Natural killer cell (primary cell): Measurements from ENCODE around the gene BAK1. TPM values are rescaled to one million over a fixed set of nuclear protein-coding genes. Genes with fewer than 3 reads are reported as not detected.

Experiments used
- ATAC-seq, 3 donors: fragments of 150-1000 bp in 2 of 3; fragments of 200-7000 bp in 1 of 3; cut with Tn5 transposase; 1 replicate in 1 of 3; 2 replicates in 2 of 3; pipeline ENCODE4 v1.10.0; 2021; ENCODE audit warnings: mild to moderate bottlenecking in 2 of 3, moderate library complexity in 2 of 3
- DNase-seq, 2 donors: peaks; one replicate each; pipeline versions ENCODE4 v3.0.0 to v3.0.0-alpha.2; 2013 to 2021; ENCODE audit warnings: mixed read lengths in 1 of 2
- H3K27ac ChIP-seq: one replicate; pipeline ENCODE4 v1.5.1; 2013; ENCODE audit warnings: mild to moderate bottlenecking, low read length
- H3K27me3 ChIP-seq: one replicate; pipeline ENCODE4 v1.6.1; 2013; ENCODE audit warnings: low read length; ENCODE audit not compliant: control insufficient read depth, insufficient read depth
- H3K36me3 ChIP-seq: one replicate; pipeline ENCODE4 v1.6.1; 2013; ENCODE audit warnings: low read length; ENCODE audit not compliant: control insufficient read depth, insufficient read depth
- H3K4me1 ChIP-seq: one replicate; pipeline ENCODE4 v1.6.1; 2013; ENCODE audit warnings: low read length; ENCODE audit not compliant: control insufficient read depth, insufficient read depth
- H3K4me3 ChIP-seq: one replicate; pipeline ENCODE4 v1.5.1; 2013; ENCODE audit warnings: low read length
- H3K9me3 ChIP-seq: one replicate; pipeline ENCODE4 v1.6.1; 2013; ENCODE audit warnings: low read length; ENCODE audit not compliant: control insufficient read depth, insufficient read depth
- H3K27ac Mint-ChIP-seq, 2 donors: one replicate each; pipeline ENCODE4 v1.8.0; 2022; ENCODE audit warnings: mild to moderate bottlenecking in 2 of 2, mixed read lengths in 2 of 2, moderate library complexity in 1 of 2
- H3K27me3 Mint-ChIP-seq, 2 donors: one replicate each; pipeline ENCODE4 v1.8.0; 2022; ENCODE audit warnings: low read depth in 2 of 2, mixed read lengths in 2 of 2
- H3K36me3 Mint-ChIP-seq: one replicate; pipeline ENCODE4 v1.8.0; 2022; ENCODE audit warnings: mixed read lengths
- H3K4me1 Mint-ChIP-seq, 2 donors: one replicate each; pipeline ENCODE4 v1.8.0; 2022; ENCODE audit warnings: mixed read lengths in 2 of 2
- H3K4me3 Mint-ChIP-seq: one replicate; pipeline ENCODE4 v1.8.0; 2022; ENCODE audit warnings: mild to moderate bottlenecking, moderate library complexity, mixed read lengths
- H3K9me3 Mint-ChIP-seq, 2 donors: one replicate each; pipeline ENCODE4 v1.8.0; 2022; ENCODE audit warnings: mixed read lengths in 2 of 2
- CTCF ChIP-seq: fragments of 200-600 bp; IDR thresholded peaks from one replicate; pipeline ENCODE4 v1.8.0; 2022; ENCODE audit warnings: antibody characterized with exemption
- WGBS: methylation state at CpG from one replicate; pipeline ENCODE4 v1.1.7; 2013; ENCODE audit warnings: missing lambda C conversion rate; ENCODE audit not compliant: insufficient coverage; 5-methylcytosine and 5-hydroxymethylcytosine counted together
- intact Hi-C: fragments of 100-400 bp; cut with micrococcal nuclease; formaldehyde crosslinking; loops from one replicate; pipeline ENCODE4 v1.14.2; 2022
- total RNA-seq, 4 donors: library from RNA; stranded (reverse); fragments of 120-200 nt in 1 of 4; gene quantifications; one replicate each; pipeline versions ENCODE4 v1.2.3 to v1.2.4, GENCODE V29; 2013 to 2022

Gene BAK1
- total RNA-seq, 3 donors from 2014 or later (not counting 1 experiment from before 2014, with no cell fraction given), result 36.3 to 49.8 (median 40.7) TPM

- no peak overlapping the region for H3K4me3 ChIP-seq
- peaks cover 26% of the 10 kb centered on the region for H3K4me1 ChIP-seq
- no peak for ATAC-seq
- H3K27ac ChIP-seq, result no peak overlapping the region
- no peak overlapping the region for H3K27ac Mint-ChIP-seq
- WGBS, result 95% methylated on average over 17 of the region's 18 CpGs
- no peak for DNase-seq
- H3K9me3 Mint-ChIP-seq, result no peaks in the 10 kb centered on the region
- peaks cover 8 to 14% of the 10 kb centered on the region in 2 donors for H3K27me3 Mint-ChIP-seq
- H3K9me3 ChIP-seq, result no peaks in the 10 kb centered on the region
- no peaks in the 10 kb centered on the region for H3K36me3 ChIP-seq
- TF ChIP-seq CTCF, result no peak
- H3K27me3 ChIP-seq, result no peaks in the 10 kb centered on the region
- intact Hi-C loops, result no loop called here
- no peaks in the 10 kb centered on the region for H3K36me3 Mint-ChIP-seq
- H3K4me1 Mint-ChIP-seq, result peaks cover 13 to 23% of the 10 kb centered on the region in 2 donors
- no peak overlapping the region for H3K4me3 Mint-ChIP-seq
Measured at GRCh38 chr6:33595001-33595846, 15.1 kb upstream of the BAK1 start.

- 9% methylated on average over 3 of the region's 4 CpGs for WGBS
- intact Hi-C loops, result no loop called here
- H3K9me3 ChIP-seq, result no peaks in the 10 kb centered on the region
- H3K27ac Mint-ChIP-seq, result peak overlapping the region in 1 of 2 donors; percentile 42
- H3K4me1 ChIP-seq, result peaks cover 29% of the 10 kb centered on the region
- no peak for TF ChIP-seq CTCF
- no peaks in the 10 kb centered on the region for H3K36me3 ChIP-seq
- H3K27ac ChIP-seq, result peak overlapping the region; percentile 77
- H3K27me3 Mint-ChIP-seq, result peaks cover 8 to 14% of the 10 kb centered on the region in 2 donors
- H3K27me3 ChIP-seq, result no peaks in the 10 kb centered on the region
- ATAC-seq (no peak), DNase-seq (no peak)
- no peaks in the 10 kb centered on the region for H3K9me3 Mint-ChIP-seq
- no peaks in the 10 kb centered on the region for H3K36me3 Mint-ChIP-seq
- peak overlapping the region; percentile 80 for H3K4me3 Mint-ChIP-seq
- H3K4me1 Mint-ChIP-seq, result peaks cover 13 to 23% of the 10 kb centered on the region in 2 donors
- H3K4me3 ChIP-seq, result peak overlapping the region; percentile 33
Measured at GRCh38 chr6:33593414-33593727, 13.3 kb upstream of the BAK1 start.

GRCh38 chr6:33592595-33593413, 12.7 kb upstream of the BAK1 start:
- H3K36me3 ChIP-seq, result no peaks in the 10 kb centered on the region
- H3K27ac ChIP-seq, result peak overlapping the region; percentile 77
- Mint-ChIP-seq H3K4me3 (peak overlapping the region; percentile 80), H3K36me3 (no peaks in the 10 kb centered on the region), H3K4me1 (peaks cover 13 to 23% of the 10 kb centered on the region in 2 donors), H3K27ac (peak overlapping the region in 1 of 2 donors; percentile 42), H3K9me3 (no peaks in the 10 kb centered on the region), H3K27me3 (peaks cover 8 to 14% of the 10 kb centered on the region in 2 donors)
- ATAC-seq (peak; percentile 60 to 72 (median 69)), DNase-seq (peak in 1 of 2 donors; percentile 69)
- TF ChIP-seq CTCF, result no peak
- 25% methylated on average over 57 of the region's 57 CpGs for WGBS
- H3K4me3 ChIP-seq, result peak overlapping the region; percentile 33
- intact Hi-C loops, result no loop called here
- H3K4me1 ChIP-seq, result peaks cover 25% of the 10 kb centered on the region
- H3K9me3 ChIP-seq, result no peaks in the 10 kb centered on the region
- H3K27me3 ChIP-seq, result no peaks in the 10 kb centered on the region
